Stomach (tissue), 9 donors: ENCODE measurements around the gene ABHD2. TPM values are rescaled to one million over a fixed set of nuclear protein-coding genes. Genes with fewer than 3 reads are reported as not detected.

ENCODE experiments used
- DNase-seq, 2 donors: peaks; one replicate each; pipeline versions ENCODE4 v3.0.0 to v3.0.0-alpha.2; 2013 to 2019
- H3K27ac ChIP-seq, 5 donors: fragments of 200-600 bp in 4 of 5; sonication (generic) in 4 of 5; one replicate each; pipeline ENCODE4 v1.5.1; 2013 to 2019; ENCODE audit warnings: mild to moderate bottlenecking in 1 of 5, moderate library complexity in 1 of 5
- H3K27me3 ChIP-seq, 3 donors: fragments of 200-600 bp; sonication (generic); one replicate each; pipeline ENCODE4 v1.5.1; 2017 to 2019; ENCODE audit warnings: mixed run types in 1 of 3
- H3K36me3 ChIP-seq, 4 donors: fragments of 200-600 bp; sonication (generic); 1 replicate in 3 of 4; 2 replicates in 1 of 4; pipeline ENCODE4 v1.5.1; 2016 to 2019
- H3K4me1 ChIP-seq, 4 donors: fragments of 200-600 bp; sonication (generic); one replicate each; pipeline ENCODE4 v1.5.1; 2016 to 2019
- H3K4me3 ChIP-seq, 4 donors: fragments of 200-600 bp; sonication (generic) in 3 of 4; one replicate each; pipeline ENCODE4 v1.5.1; 2016 to 2019; ENCODE audit warnings: mild to moderate bottlenecking in 1 of 4
- H3K9me3 ChIP-seq, 4 donors: fragments of 200-600 bp; sonication (generic); one replicate each; pipeline ENCODE4 v1.5.1; 2016 to 2019
- CTCF ChIP-seq, 7 experiments: fragments of 450-650 bp in 4 of 7; fragments of 200-600 bp in 3 of 7; sonication (generic) in 3 of 7; IDR thresholded peaks; one replicate each; pipeline ENCODE4 v1.5.1; 2016 to 2019; ENCODE audit warnings: antibody characterized with exemption in 7 of 7, control low read depth in 2 of 7, mild to moderate bottlenecking in 1 of 7
- EP300 ChIP-seq: sonication (generic); formaldehyde crosslinking; IDR thresholded peaks from one replicate; pipeline ENCODE4 v1.6.1; 2017; ENCODE audit warnings: antibody characterized with exemption
- POLR2A ChIP-seq, 4 donors: fragments of 450-650 bp; IDR thresholded peaks; one replicate each; pipeline ENCODE4 v1.6.1; 2016; ENCODE audit warnings: antibody characterized with exemption in 4 of 4, control low read depth in 2 of 4, mild to moderate bottlenecking in 1 of 4, moderate library complexity in 1 of 4
- POLR2AphosphoS5 ChIP-seq, 3 donors: sonication (generic); formaldehyde crosslinking; IDR thresholded peaks; one replicate each; pipeline ENCODE4 v1.6.1; 2016; ENCODE audit warnings: antibody characterized with exemption in 3 of 3
- WGBS, 5 donors: extraction: QIAGEN DNeasy Blood & Tissue Kit in 3 of 5; methylation state at CpG; one replicate each; pipeline versions ENCODE4 v1.1.5 to v1.1.7; 2013 to 2018; 5-methylcytosine and 5-hydroxymethylcytosine counted together
- intact Hi-C: fragments of 100-400 bp; cut with DNase I; formaldehyde crosslinking; loops from one replicate; pipeline ENCODE4 v1.15.1; 2023; ENCODE audit warnings: low total_unique reads
- polyA plus RNA-seq, 3 donors: library from polyadenylated mRNA; stranded (reverse); fragments of 200-250 nt; gene quantifications; one replicate each; pipeline ENCODE4 v1.2.3, GENCODE V29; 2013
- total RNA-seq, 5 donors: library from RNA; depleted of rRNA; stranded (reverse); fragments of >200 nt; gene quantifications; one replicate each; pipeline versions ENCODE4 v1.1.0 to v1.2.3, GENCODE V29; 2014 to 2016
- donor health status: healthy with polysubstance abuse.
- donor health status: Bipolar disorder and iron deficiency.
- donor health status: healthy.

Gene ABHD2
- total and polyA plus RNA-seq, 8 donors, result 5.1 to 192 (median 70.3) TPM

GRCh38 chr15:89075846-89076245 is 12.4 kb upstream of the ABHD2 start:
- no peak for DNase-seq
- Histone ChIP-seq H3K27ac (no peak overlapping the region), H3K9me3 (no peaks in the 10 kb centered on the region), H3K4me3 (no peak overlapping the region), H3K4me1 (peaks cover 0 to 17% (median 0%) of the 10 kb centered on the region in 4 donors), H3K27me3 (no peaks in the 10 kb centered on the region), H3K36me3 (no peaks in the 10 kb centered on the region)
- 54 to 82% (median 71%) methylated on average over 4 of the region's 4 CpGs for WGBS, 5 donors
- intact Hi-C loops, result no loop called here
- TF ChIP-seq POLR2A (IDR thresholded peaks at IDR 0.05) (no peak), POLR2AphosphoS5 (IDR thresholded peaks at IDR 0.05) (no peak), EP300 (no peak), CTCF (IDR thresholded peaks at IDR 0.05) (no peak)

- TF ChIP-seq POLR2AphosphoS5 (IDR thresholded peaks at IDR 0.05) (no peak), EP300 (no peak), POLR2A (IDR thresholded peaks at IDR 0.05) (no peak), CTCF (IDR thresholded peaks at IDR 0.05) (no peak)
- Histone ChIP-seq H3K4me3 (no peak overlapping the region), H3K9me3 (no peaks in the 10 kb centered on the region), H3K27ac (no peak overlapping the region), H3K36me3 (no peaks in the 10 kb centered on the region), H3K4me1 (peaks cover 0 to 6% (median 0%) of the 10 kb centered on the region in 4 donors), H3K27me3 (no peaks in the 10 kb centered on the region)
- intact Hi-C loops, result no loop called here
- 23 to 47% (median 33%) methylated on average over 1 of the region's 1 CpG for WGBS, 5 donors
- DNase-seq, result peak in 1 of 2 donors; percentile 45
Measured at GRCh38 chr15:89077750-89078149, 10.5 kb upstream of the ABHD2 start.

GRCh38 chr15:89078851-89079810 is 9.1 kb upstream of the ABHD2 start:
- no peak for DNase-seq
- 89 to 93% (median 89%) methylated on average over 5 of the region's 5 CpGs for WGBS, 5 donors
- H3K4me1 ChIP-seq, result peaks cover 0 to 6% (median 0%) of the 10 kb centered on the region in 4 donors
- H3K27ac ChIP-seq, result no peak overlapping the region
- no peaks in the 10 kb centered on the region for H3K9me3 ChIP-seq
- TF ChIP-seq CTCF (IDR thresholded peaks at IDR 0.05) (no peak), POLR2AphosphoS5 (IDR thresholded peaks at IDR 0.05) (no peak), POLR2A (IDR thresholded peaks at IDR 0.05) (no peak), EP300 (no peak)
- H3K4me3 ChIP-seq, result no peak overlapping the region
- no peaks in the 10 kb centered on the region for H3K36me3 ChIP-seq
- intact Hi-C loops, result no loop called here
- no peaks in the 10 kb centered on the region for H3K27me3 ChIP-seq

GRCh38 chr15:89081878-89082277 is 6.4 kb upstream of the ABHD2 start:
- Histone ChIP-seq H3K4me3 (no peak overlapping the region), H3K27me3 (no peaks in the 10 kb centered on the region), H3K9me3 (no peaks in the 10 kb centered on the region), H3K4me1 (peaks cover 0 to 11% (median 5%) of the 10 kb centered on the region in 4 donors), H3K27ac (no peak overlapping the region), H3K36me3 (no peaks in the 10 kb centered on the region)
- 90 to 97% (median 96%) methylated on average over 1 of the region's 1 CpG for WGBS, 5 donors
- intact Hi-C loops, result no loop called here
- no peak for DNase-seq
- TF ChIP-seq CTCF (IDR thresholded peaks at IDR 0.05) (no peak), POLR2AphosphoS5 (IDR thresholded peaks at IDR 0.05) (no peak), POLR2A (IDR thresholded peaks at IDR 0.05) (no peak), EP300 (no peak)
